A549 (cell line): Measurements from ENCODE around the gene DNAJC2.

ENCODE experiments used
- CBX2 ChIP-seq: fragments of 200-600 bp; sonication (generic); IDR thresholded peaks from 2 replicates; pipeline ENCODE4 v1.6.1; 2016; ENCODE audit warnings: low read depth, mild to moderate bottlenecking, borderline replicate concordance
- FOSB ChIP-seq: fragments of 250-450 bp; sonication (Bioruptor Pico); IDR thresholded peaks from 2 replicates; pipeline ENCODE4 v1.5.0; 2020; ENCODE audit warnings: mild to moderate bottlenecking, moderate library complexity
- GATA3 ChIP-seq: IDR thresholded peaks from 2 replicates; pipeline ENCODE4 v1.6.1; 2012; ENCODE audit warnings: borderline replicate concordance
- POLR2A ChIP-seq: IDR thresholded peaks from 2 replicates; pipeline ENCODE4 v1.6.1; 2012; ENCODE audit warnings: mild to moderate bottlenecking, low read length
- POLR2AphosphoS2 ChIP-seq: conservative IDR thresholded peaks from 2 replicates; pipeline ENCODE4 v1.6.1; 2012; ENCODE audit warnings: low read length, improper control_type of control experiment, inconsistent platforms
- RFX5 ChIP-seq: fragments of 450-650 bp; IDR thresholded peaks from 2 replicates; pipeline ENCODE4 v1.7.1; 2014; ENCODE audit warnings: antibody characterized with exemption, mild to moderate bottlenecking, moderate library complexity
- SMC3 ChIP-seq: fragments of >200 bp; sonication (Bioruptor Twin); formaldehyde crosslinking; IDR thresholded peaks from 3 replicates; pipeline ENCODE4 v1.6.1; 2018; ENCODE audit warnings: inconsistent platforms
- TF ChIP-seq, protein P1 (sequence below): IDR thresholded peaks from 2 replicates; pipeline ENCODE4 v1.6.1; 2012
- TF ChIP-seq, protein P2 (sequence below): fragments of 450-650 bp; IDR thresholded peaks from 2 replicates; pipeline ENCODE4 v1.6.1; 2014; ENCODE audit warnings: antibody characterized with exemption
- TF ChIP-seq, protein P3 (sequence below): IDR thresholded peaks from 2 replicates; pipeline ENCODE4 v1.6.1; 2012
- TF ChIP-seq, protein P4 (sequence below): fragments of >200 bp; sonication (Bioruptor Twin); formaldehyde crosslinking; IDR thresholded peaks from 3 replicates; pipeline ENCODE4 v1.5.1; 2016
- TF ChIP-seq, protein P5 (sequence below): fragments of 200-600 bp; sonication (generic); IDR thresholded peaks from 2 replicates; pipeline ENCODE4 v1.6.1; 2016; ENCODE audit warnings: antibody characterized with exemption, mild to moderate bottlenecking, moderate library complexity

DNA sequence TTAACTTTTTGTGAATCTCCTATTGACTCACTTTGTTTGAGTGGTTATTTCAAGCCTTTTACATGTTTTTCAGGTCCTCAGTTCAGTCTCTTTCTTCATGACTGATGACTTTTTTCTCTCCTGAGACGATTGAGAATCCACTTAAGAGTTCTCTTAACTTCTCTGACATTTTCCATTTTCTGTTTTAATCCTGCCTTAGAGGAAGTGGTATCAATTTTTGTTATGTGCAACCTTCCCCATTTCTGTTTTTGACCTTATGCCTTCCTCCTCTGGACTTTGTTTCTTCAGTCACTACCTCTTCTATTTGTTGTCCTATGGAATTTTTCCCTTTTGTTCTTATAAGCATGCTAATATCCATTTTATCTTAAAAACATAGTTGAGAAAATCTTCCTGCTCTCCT lies 5.2 kb upstream of the DNAJC2 start:
- TF ChIP-seq GATA3 (no peak), FOSB (CRISPR knock-in tag) (no peak), POLR2AphosphoS2 (no peak), POLR2A (no peak), SMC3 (no peak), CBX2 (no peak), RFX5 (no peak)
- TF ChIP-seq, protein P1, sequence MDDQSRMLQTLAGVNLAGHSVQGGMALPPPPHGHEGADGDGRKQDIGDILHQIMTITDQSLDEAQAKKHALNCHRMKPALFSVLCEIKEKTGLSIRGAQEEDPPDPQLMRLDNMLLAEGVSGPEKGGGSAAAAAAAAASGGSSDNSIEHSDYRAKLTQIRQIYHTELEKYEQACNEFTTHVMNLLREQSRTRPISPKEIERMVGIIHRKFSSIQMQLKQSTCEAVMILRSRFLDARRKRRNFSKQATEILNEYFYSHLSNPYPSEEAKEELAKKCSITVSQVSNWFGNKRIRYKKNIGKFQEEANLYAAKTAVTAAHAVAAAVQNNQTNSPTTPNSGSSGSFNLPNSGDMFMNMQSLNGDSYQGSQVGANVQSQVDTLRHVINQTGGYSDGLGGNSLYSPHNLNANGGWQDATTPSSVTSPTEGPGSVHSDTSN: no peak
- TF ChIP-seq, protein P2, sequence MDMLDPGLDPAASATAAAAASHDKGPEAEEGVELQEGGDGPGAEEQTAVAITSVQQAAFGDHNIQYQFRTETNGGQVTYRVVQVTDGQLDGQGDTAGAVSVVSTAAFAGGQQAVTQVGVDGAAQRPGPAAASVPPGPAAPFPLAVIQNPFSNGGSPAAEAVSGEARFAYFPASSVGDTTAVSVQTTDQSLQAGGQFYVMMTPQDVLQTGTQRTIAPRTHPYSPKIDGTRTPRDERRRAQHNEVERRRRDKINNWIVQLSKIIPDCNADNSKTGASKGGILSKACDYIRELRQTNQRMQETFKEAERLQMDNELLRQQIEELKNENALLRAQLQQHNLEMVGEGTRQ: no peak
- TF ChIP-seq, protein P3, sequence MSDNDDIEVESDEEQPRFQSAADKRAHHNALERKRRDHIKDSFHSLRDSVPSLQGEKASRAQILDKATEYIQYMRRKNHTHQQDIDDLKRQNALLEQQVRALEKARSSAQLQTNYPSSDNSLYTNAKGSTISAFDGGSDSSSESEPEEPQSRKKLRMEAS: no peak
- TF ChIP-seq, protein P4, sequence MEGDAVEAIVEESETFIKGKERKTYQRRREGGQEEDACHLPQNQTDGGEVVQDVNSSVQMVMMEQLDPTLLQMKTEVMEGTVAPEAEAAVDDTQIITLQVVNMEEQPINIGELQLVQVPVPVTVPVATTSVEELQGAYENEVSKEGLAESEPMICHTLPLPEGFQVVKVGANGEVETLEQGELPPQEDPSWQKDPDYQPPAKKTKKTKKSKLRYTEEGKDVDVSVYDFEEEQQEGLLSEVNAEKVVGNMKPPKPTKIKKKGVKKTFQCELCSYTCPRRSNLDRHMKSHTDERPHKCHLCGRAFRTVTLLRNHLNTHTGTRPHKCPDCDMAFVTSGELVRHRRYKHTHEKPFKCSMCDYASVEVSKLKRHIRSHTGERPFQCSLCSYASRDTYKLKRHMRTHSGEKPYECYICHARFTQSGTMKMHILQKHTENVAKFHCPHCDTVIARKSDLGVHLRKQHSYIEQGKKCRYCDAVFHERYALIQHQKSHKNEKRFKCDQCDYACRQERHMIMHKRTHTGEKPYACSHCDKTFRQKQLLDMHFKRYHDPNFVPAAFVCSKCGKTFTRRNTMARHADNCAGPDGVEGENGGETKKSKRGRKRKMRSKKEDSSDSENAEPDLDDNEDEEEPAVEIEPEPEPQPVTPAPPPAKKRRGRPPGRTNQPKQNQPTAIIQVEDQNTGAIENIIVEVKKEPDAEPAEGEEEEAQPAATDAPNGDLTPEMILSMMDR: no peak
- TF ChIP-seq, protein P5, sequence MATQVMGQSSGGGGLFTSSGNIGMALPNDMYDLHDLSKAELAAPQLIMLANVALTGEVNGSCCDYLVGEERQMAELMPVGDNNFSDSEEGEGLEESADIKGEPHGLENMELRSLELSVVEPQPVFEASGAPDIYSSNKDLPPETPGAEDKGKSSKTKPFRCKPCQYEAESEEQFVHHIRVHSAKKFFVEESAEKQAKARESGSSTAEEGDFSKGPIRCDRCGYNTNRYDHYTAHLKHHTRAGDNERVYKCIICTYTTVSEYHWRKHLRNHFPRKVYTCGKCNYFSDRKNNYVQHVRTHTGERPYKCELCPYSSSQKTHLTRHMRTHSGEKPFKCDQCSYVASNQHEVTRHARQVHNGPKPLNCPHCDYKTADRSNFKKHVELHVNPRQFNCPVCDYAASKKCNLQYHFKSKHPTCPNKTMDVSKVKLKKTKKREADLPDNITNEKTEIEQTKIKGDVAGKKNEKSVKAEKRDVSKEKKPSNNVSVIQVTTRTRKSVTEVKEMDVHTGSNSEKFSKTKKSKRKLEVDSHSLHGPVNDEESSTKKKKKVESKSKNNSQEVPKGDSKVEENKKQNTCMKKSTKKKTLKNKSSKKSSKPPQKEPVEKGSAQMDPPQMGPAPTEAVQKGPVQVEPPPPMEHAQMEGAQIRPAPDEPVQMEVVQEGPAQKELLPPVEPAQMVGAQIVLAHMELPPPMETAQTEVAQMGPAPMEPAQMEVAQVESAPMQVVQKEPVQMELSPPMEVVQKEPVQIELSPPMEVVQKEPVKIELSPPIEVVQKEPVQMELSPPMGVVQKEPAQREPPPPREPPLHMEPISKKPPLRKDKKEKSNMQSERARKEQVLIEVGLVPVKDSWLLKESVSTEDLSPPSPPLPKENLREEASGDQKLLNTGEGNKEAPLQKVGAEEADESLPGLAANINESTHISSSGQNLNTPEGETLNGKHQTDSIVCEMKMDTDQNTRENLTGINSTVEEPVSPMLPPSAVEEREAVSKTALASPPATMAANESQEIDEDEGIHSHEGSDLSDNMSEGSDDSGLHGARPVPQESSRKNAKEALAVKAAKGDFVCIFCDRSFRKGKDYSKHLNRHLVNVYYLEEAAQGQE: no peak
